GM12874 (cell line): Measurements from ENCODE around the gene NRARP.

Source experiments
- TF ChIP-seq, protein P1 (sequence below): IDR thresholded peaks from 2 replicates; pipeline ENCODE4 v1.5.1; 2011; ENCODE audit warnings: low read depth, mild to moderate bottlenecking, control low read depth, low read length, moderate library complexity; ENCODE audit not compliant: insufficient read depth

NRARP gene

DNA sequence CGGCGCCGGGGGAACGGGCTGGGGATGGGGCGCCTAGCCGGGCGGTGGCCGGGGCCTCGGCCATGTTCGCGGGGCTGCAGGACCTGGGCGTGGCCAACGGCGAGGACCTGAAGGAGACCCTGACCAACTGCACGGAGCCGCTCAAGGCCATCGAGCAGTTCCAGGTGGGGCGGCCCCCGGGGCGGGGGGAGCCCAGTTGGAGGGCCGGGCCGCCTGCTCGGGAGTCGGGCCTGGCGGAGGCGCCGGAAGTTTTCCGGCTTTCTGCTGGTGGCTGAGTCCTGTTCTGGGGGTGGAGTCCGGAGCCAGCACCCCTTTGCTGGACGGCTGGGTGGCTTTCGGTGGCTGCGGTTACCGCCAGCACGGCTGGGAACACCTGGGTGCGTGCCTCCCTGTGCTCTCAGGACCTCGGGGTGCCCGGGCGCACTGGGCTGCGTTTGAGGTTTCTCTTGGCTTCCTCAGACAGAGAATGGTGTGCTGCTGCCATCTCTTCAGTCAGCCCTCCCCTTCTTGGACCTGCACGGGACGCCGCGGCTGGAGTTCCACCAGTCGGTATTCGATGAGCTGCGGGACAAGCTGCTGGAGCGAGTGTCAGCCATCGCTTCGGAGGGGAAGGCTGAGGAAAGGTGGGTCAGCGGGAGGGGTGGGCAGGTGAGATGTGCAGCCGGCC, 46.5 kb downstream of the NRARP start:
- TF ChIP-seq, protein P1, sequence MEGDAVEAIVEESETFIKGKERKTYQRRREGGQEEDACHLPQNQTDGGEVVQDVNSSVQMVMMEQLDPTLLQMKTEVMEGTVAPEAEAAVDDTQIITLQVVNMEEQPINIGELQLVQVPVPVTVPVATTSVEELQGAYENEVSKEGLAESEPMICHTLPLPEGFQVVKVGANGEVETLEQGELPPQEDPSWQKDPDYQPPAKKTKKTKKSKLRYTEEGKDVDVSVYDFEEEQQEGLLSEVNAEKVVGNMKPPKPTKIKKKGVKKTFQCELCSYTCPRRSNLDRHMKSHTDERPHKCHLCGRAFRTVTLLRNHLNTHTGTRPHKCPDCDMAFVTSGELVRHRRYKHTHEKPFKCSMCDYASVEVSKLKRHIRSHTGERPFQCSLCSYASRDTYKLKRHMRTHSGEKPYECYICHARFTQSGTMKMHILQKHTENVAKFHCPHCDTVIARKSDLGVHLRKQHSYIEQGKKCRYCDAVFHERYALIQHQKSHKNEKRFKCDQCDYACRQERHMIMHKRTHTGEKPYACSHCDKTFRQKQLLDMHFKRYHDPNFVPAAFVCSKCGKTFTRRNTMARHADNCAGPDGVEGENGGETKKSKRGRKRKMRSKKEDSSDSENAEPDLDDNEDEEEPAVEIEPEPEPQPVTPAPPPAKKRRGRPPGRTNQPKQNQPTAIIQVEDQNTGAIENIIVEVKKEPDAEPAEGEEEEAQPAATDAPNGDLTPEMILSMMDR, result no peak

GRCh38 chr9:137254624-137255447, 47.2 kb downstream of the NRARP start, which contains the start of gene NELFB:
Gene NELFB (plus strand): TSS chr9:137255327.
- TF ChIP-seq, protein P1, result no peak

DNA sequence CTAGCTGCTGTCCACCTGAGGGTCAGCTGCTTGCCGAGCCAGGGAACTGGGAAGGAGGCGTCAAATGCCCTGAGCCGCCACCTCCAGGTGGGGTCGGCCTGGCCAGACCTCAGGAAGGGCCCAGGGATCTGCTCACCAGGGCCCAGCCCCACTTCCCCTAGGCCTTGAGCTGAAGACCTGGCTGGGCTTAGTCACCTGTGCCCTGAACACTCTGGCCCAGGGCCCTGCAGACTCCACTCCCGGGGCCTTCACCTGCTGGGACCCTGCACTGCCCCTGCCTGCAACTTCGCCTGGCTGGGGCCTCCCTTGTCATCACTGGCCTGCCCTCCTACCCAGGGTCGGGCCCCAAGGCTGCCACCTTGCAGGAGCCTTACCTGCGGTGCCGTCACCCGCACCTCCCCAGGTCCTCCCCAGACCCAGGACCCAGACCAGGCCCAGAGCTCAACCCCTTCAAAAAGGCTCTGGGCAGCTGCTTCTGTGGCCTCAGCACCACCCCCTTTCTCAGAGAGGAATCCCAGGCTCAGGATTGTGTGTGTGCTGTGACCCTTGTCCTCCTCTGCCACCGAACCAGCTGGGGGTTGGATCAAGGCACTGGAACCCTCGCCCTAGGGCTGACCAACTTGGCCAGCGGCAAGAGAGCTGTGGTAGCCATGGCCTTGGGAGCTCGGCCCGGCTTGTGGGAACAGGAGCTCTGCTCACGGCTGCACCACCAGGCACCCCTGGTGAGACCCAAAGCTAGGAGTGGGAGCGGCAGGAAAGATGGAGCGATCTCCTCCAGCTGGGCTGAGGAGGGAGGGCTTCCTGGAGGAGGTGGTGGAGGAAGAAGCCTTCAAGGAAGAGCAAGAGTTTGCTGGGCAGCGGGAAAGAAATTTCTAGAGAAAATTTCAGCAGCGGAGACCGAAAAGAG, 48.1 kb downstream of the NRARP start:
- TF ChIP-seq, protein P1, result no peak

GRCh38 chr9:137252555-137253506, 49.2 kb downstream of the NRARP start:
- TF ChIP-seq, protein P1, result no peak

DNA sequence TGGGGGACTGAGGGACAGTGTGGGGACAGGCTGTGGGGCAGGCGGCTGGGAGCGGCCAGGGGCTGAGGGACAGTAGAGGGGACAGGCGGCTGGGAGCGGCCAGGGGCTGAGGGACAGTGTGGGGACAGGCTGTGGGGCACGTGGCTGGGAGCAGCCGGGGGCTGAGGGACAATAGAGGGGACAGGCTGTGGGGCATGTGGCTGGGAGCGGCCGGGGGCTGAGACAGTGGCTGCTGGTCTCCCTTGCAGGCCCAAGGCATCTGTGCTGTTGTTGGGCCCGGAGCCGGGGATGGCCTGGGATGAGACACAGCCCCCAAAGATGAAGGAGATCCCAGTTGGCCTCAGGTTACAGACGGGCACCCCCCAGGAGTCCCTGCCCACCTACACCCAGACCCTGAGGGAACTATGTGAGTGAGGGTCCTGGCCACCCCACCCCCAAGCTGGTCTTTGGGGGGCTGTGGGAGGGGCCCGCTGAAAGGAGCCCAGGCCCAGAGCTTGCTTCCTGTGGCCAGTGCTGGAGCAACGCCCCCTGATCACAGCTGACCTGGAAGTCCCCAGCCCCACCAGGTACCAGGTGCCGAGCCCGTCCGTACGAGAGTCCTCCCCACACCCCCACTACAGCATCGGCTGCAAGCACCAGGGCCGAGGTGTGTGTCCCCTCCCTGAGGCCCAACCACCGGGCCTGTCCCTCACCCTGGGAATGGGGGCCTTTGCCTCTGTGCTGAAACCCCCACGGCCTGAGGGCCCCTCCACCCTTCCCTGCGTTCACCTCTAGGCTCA, 50.4 kb downstream of the NRARP start:
- TF ChIP-seq, protein P1, result no peak

DNA sequence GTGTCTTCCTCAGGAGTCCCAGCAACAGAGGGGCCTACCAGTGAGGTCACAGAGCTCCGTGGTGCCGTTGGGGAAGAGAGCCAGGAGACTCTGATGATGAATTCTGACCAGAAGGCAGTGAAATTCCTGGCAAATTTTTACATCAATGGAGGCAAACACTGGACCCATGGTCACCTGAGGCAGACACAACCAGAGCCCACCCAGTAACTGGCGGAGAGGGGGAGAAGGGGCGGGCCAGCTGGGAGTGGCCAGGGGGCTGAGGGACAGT, 50.9 kb downstream of the NRARP start, which contains the start of gene STPG3:
TSS of gene STPG3 (plus strand) at position 93 of the 268 bp plus-strand sequence. CDS start at position 94, 1 bp downstream.
- TF ChIP-seq, protein P1, result no peak
